H1 (cell line): ENCODE results near the gene ASPRV1. TPM values are rescaled to one million over a fixed set of nuclear protein-coding genes. Genes with fewer than 3 reads are reported as not detected.

Experiments used
- CTCF ChIA-PET: fragments of 300-600 bp; sonication (Branson Sonifier 250); formaldehyde crosslinking; loops from one replicate; lab custom pipeline; 2021; ENCODE audit not compliant: partially characterized antibody; lab: Charles Lee
- POLR2A ChIA-PET: fragments of 300-600 bp; sonication (Branson Sonifier 250); formaldehyde crosslinking; loops from one replicate; lab custom pipeline; 2021; ENCODE audit warnings: inconsistent platforms; ENCODE audit not compliant: partially characterized antibody; lab: Charles Lee
- DNase-seq, 2 experiments: peaks; one replicate each; pipeline versions ENCODE4 v3.0.0 to v3.0.0-alpha.2; 2010 to 2022; ENCODE audit warnings: low spot score in 2 of 2, low read depth in 1 of 2, mixed read lengths in 1 of 2
- FAIRE-seq: peaks from 2 replicates; lab custom pipeline; 2011; peaks lifted over from hg19 to GRCh38; lab: Jason Lieb, UNC
- H2AFZ ChIP-seq: 2 replicates; pipeline ENCODE4 v1.8.1; 2012; ENCODE audit warnings: low read length, inconsistent platforms
- H2AK5ac ChIP-seq: 2 replicates; pipeline ENCODE4 v1.6.1; 2013; ENCODE audit warnings: low read depth, low read length
- H2BK120ac ChIP-seq: replicated peaks from 2 replicates; pipeline ENCODE3; 2013; ENCODE audit warnings: low read depth, low read length, inconsistent platforms
- H2BK12ac ChIP-seq: 2 replicates; pipeline ENCODE4 v1.6.1; 2013; ENCODE audit warnings: low read depth, low read length
- H2BK15ac ChIP-seq: 2 replicates; pipeline ENCODE4 v1.6.1; 2013; ENCODE audit warnings: low read length
- H2BK20ac ChIP-seq: 2 replicates; pipeline ENCODE4 v1.6.1; 2013; ENCODE audit warnings: low read length
- H2BK5ac ChIP-seq: 2 replicates; pipeline ENCODE4 v1.6.1; 2013; ENCODE audit warnings: low read depth, low read length
- H3K14ac ChIP-seq: 2 replicates; pipeline ENCODE4 v1.6.1; 2013; ENCODE audit warnings: inconsistent platforms; ENCODE audit not compliant: insufficient read length
- H3K18ac ChIP-seq: 2 replicates; pipeline ENCODE4 v1.6.1; 2013; ENCODE audit warnings: low read length; ENCODE audit errors: extremely low read depth
- H3K23ac ChIP-seq: 2 replicates; pipeline ENCODE4 v1.6.1; 2013; ENCODE audit warnings: inconsistent platforms; ENCODE audit not compliant: insufficient read length
- H3K23me2 ChIP-seq: 2 replicates; pipeline ENCODE4 v1.6.1; 2013; ENCODE audit warnings: low read depth, low read length
- H3K27ac ChIP-seq: 2 replicates; pipeline ENCODE4 v1.6.1; 2011; ENCODE audit warnings: low read depth, low read length, inconsistent platforms
- H3K27me3 ChIP-seq, 4 experiments: replicated peaks in 1 of 4; 1 replicate in 1 of 4; 2 replicates in 3 of 4; pipeline versions ENCODE4 v1.6.1 to v1.8.1; 2011 to 2013; ENCODE audit warnings: low read length in 3 of 4, mild to moderate bottlenecking in 3 of 4, inconsistent platforms in 2 of 4, mixed read lengths in 2 of 4, moderate library complexity in 1 of 4; ENCODE audit not compliant: control insufficient read depth in 3 of 4, insufficient read depth in 3 of 4; ENCODE audit errors: extremely low read depth in 1 of 4
- H3K36me3 ChIP-seq, 4 experiments: 2 replicates each; pipeline versions ENCODE4 v1.6.1 to v1.8.1; 2011 to 2013; ENCODE audit warnings: mild to moderate bottlenecking in 4 of 4, low read length in 3 of 4, moderate library complexity in 2 of 4, control low read depth in 1 of 4, inconsistent platforms in 1 of 4; ENCODE audit not compliant: insufficient read depth in 4 of 4, control insufficient read depth in 2 of 4
- H3K4ac ChIP-seq: replicated peaks from 2 replicates; pipeline ENCODE3; 2013; ENCODE audit warnings: low read length, low read depth, mixed read lengths, inconsistent platforms; ENCODE audit not compliant: insufficient read length
- H3K4me1 ChIP-seq, 4 experiments: replicated peaks in 1 of 4; 1 replicate in 1 of 4; 2 replicates in 3 of 4; pipeline versions ENCODE4 v1.6.1 to v1.8.1; 2011 to 2013; ENCODE audit warnings: low read length in 3 of 4, inconsistent platforms in 2 of 4, mixed read lengths in 1 of 4; ENCODE audit not compliant: insufficient read depth in 4 of 4, control insufficient read depth in 3 of 4
- H3K4me2 ChIP-seq, 2 experiments: 2 replicates each; pipeline versions ENCODE4 v1.6.1 to v1.8.1; 2011 to 2013; ENCODE audit warnings: low read depth in 2 of 2, low read length in 2 of 2, control low read depth in 1 of 2, inconsistent platforms in 1 of 2, mild to moderate bottlenecking in 1 of 2; ENCODE audit not compliant: insufficient read depth in 1 of 2
- H3K4me3 ChIP-seq, 4 experiments: fragments of 200-600, 300-600 bp in 1 of 4; sonication (generic), shearing (Covaris generic), sonication (Bioruptor Twin) in 1 of 4; 2 replicates each; pipeline versions ENCODE4 v1.5.1 to v1.8.1; 2011 to 2016; ENCODE audit warnings: low read length in 4 of 4, low read depth in 3 of 4, control low read depth in 2 of 4, inconsistent platforms in 2 of 4, mild to moderate bottlenecking in 2 of 4, mixed read lengths in 1 of 4, moderate library complexity in 1 of 4; ENCODE audit not compliant: insufficient read depth in 2 of 4; ENCODE audit errors: extremely low read depth in 1 of 4
- H3K56ac ChIP-seq: replicated peaks from 2 replicates; pipeline ENCODE3; 2013; ENCODE audit warnings: low read depth, mild to moderate bottlenecking, mixed read lengths, low read length, inconsistent platforms; ENCODE audit not compliant: insufficient read length
- H3K79me1 ChIP-seq: 2 replicates; pipeline ENCODE4 v1.6.1; 2013; ENCODE audit warnings: low read depth, low read length, control low read depth
- H3K79me2 ChIP-seq, 2 experiments: 2 replicates each; pipeline versions ENCODE4 v1.6.1 to v1.8.1; 2012 to 2013; ENCODE audit warnings: low read length in 2 of 2, mild to moderate bottlenecking in 2 of 2, inconsistent platforms in 1 of 2; ENCODE audit not compliant: insufficient read depth in 2 of 2, control insufficient read depth in 1 of 2
- H3K9ac ChIP-seq, 4 experiments: replicated peaks in 1 of 4; 1 replicate in 1 of 4; 2 replicates in 3 of 4; pipeline versions ENCODE4 v1.6.1 to v1.8.1; 2011 to 2013; ENCODE audit warnings: low read depth in 3 of 4, low read length in 3 of 4, control low read depth in 2 of 4, mild to moderate bottlenecking in 2 of 4, moderate library complexity in 2 of 4, inconsistent platforms in 1 of 4; ENCODE audit errors: extremely low read depth in 1 of 4
- H3K9me3 ChIP-seq, 2 experiments: 2 replicates each; pipeline versions ENCODE4 v1.6.1 to v1.8.1; 2012 to 2013; ENCODE audit warnings: mild to moderate bottlenecking in 2 of 2, moderate library complexity in 2 of 2, control low read depth in 1 of 2, inconsistent platforms in 1 of 2, low read depth in 1 of 2, low read length in 1 of 2, mixed read lengths in 1 of 2; ENCODE audit not compliant: insufficient read depth in 2 of 2
- H4K20me1 ChIP-seq, 2 experiments: replicated peaks in 1 of 2; 2 replicates each; pipeline versions ENCODE3 to v1.8.1; 2011 to 2013; ENCODE audit warnings: inconsistent platforms in 2 of 2, low read length in 2 of 2, mild to moderate bottlenecking in 1 of 2; ENCODE audit not compliant: insufficient read depth in 2 of 2, control insufficient read depth in 1 of 2
- H4K5ac ChIP-seq: 2 replicates; pipeline ENCODE4 v1.6.1; 2013; ENCODE audit warnings: low read length, low read depth, mixed read lengths, inconsistent platforms; ENCODE audit not compliant: insufficient read length
- H4K8ac ChIP-seq: 2 replicates; pipeline ENCODE4 v1.8.0; 2013; ENCODE audit warnings: mild to moderate bottlenecking, moderate library complexity, low read length, inconsistent platforms; ENCODE audit not compliant: insufficient read depth; ENCODE audit errors: extremely low read depth
- H4K91ac ChIP-seq: replicated peaks from 2 replicates; pipeline ENCODE3; 2013; ENCODE audit warnings: low read length, mixed read lengths, inconsistent platforms; ENCODE audit not compliant: insufficient read length
- ATF2 ChIP-seq: IDR thresholded peaks from 2 replicates; pipeline ENCODE4 v1.6.1; 2012; ENCODE audit warnings: low read length, inconsistent platforms
- KDM1A ChIP-seq: fragments of 200-600, 300-600 bp; sonication (generic); IDR thresholded peaks from 2 replicates; pipeline ENCODE4 v1.7.1; 2016; ENCODE audit warnings: mild to moderate bottlenecking, low read length, borderline replicate concordance
- TAF1 ChIP-seq: IDR thresholded peaks from 2 replicates; pipeline ENCODE4 v1.6.1; 2011; ENCODE audit warnings: mild to moderate bottlenecking, low read depth, low read length
- WGBS, 2 experiments: shearing (Covaris generic) in 1 of 2; methylation state at CpG; one replicate each; pipeline versions ENCODE4 v1.1.6 to v1.1.7; 2013 to 2015; ENCODE audit warnings: low lambda C conversion rate in 2 of 2, mixed read lengths in 2 of 2, inconsistent platforms in 1 of 2, low coverage in 1 of 2, missing lambda C conversion rate in 1 of 2; ENCODE audit not compliant: insufficient replicate concordance in 2 of 2, insufficient coverage in 1 of 2, insufficient read length in 1 of 2; ENCODE audit errors: extremely low coverage in 1 of 2, missing lambda C conversion rate in 1 of 2; 5-methylcytosine and 5-hydroxymethylcytosine counted together
- polyA plus RNA-seq, 7 experiments: library from polyadenylated mRNA; depleted of rRNA in 3 of 7; stranded (reverse) in 5 of 7; unstranded in 2 of 7; fragments of >200 nt in 5 of 7; fragments of 200-250 nt in 2 of 7; gene quantifications; 1 replicate in 5 of 7; 2 replicates in 1 of 7; 4 replicates in 1 of 7; pipeline versions ENCODE4 v1.2.1 to v1.2.3, GENCODE V29; 2011 to 2013; ENCODE audit warnings: missing spikeins in 2 of 7, mixed read lengths in 2 of 7
- total RNA-seq: library from RNA; stranded (reverse); fragmentation: NEBNext Ultra II Directional; extraction: Animal tissue kit (Norgen Biotek cat#: 25700); gene quantifications from 2 replicates; pipeline ENCODE4 v1.2.1, GENCODE V29; 2021

Gene ASPRV1
- total and polyA plus RNA-seq, 2 of the 8 experiments (the other 6 are each of a cell fraction or from before 2014, with no cell fraction given): 0.59 to 0.95 TPM

GRCh38 chr2:69932596-69932922 lies 28.9 kb downstream of the ASPRV1 start:
- Histone ChIP-seq H3K4me1 (peaks cover 0 to 6% (median 3%) of the 10 kb centered on the region in 4 experiments; a peak in 3 of 7 replicates), H3K4me2 (no peak overlapping the region), H2BK20ac (no peak overlapping the region), H4K5ac (no peak overlapping the region), H4K91ac (no peak overlapping the region), H2BK5ac (no peak overlapping the region), H3K9me3 (no peaks in the 10 kb centered on the region), H2BK12ac (no peak overlapping the region), H3K14ac (no peak overlapping the region), H3K9ac (no peak overlapping the region), H2AFZ (no peak overlapping the region), H2BK15ac (no peak overlapping the region), H3K79me2 (no peaks in the 10 kb centered on the region), H3K4me3 (no peak overlapping the region), H3K79me1 (no peaks in the 10 kb centered on the region), H3K23me2 (no peaks in the 10 kb centered on the region), H2BK120ac (no peak overlapping the region), H3K36me3 (no peaks in the 10 kb centered on the region; a peak in 1 of 8 replicates), H4K8ac (no peak overlapping the region), H3K23ac (no peak overlapping the region), H3K4ac (no peak overlapping the region), H3K27ac (no peak overlapping the region), H3K56ac (no peak overlapping the region), H3K18ac (no peak overlapping the region), H2AK5ac (no peak overlapping the region), H4K20me1 (no peaks in the 10 kb centered on the region), H3K27me3 (no peaks in the 10 kb centered on the region)
- POLR2A ChIA-PET: no interaction called here
- FAIRE-seq (no peak), DNase-seq (no peak)
- CTCF ChIA-PET: interaction anchor here (0.9 to 2.8 kb wide), 4 partner anchors 11 to 139 kb away, joined by 3 to 11 read pairs (median 4); no protein-coding TSS in a partner anchor
- 94% methylated on average over 1 of the region's 1 CpG; no CpG with 5 or more reads in 1 of the 2 experiments for WGBS, 2 experiments
- no peak for TF ChIP-seq KDM1A
- TF ChIP-seq TAF1: no peak
- no peak for TF ChIP-seq ATF2
